ENCODE data around the gene NCAPG2.

NCAPG2 gene

DNA sequence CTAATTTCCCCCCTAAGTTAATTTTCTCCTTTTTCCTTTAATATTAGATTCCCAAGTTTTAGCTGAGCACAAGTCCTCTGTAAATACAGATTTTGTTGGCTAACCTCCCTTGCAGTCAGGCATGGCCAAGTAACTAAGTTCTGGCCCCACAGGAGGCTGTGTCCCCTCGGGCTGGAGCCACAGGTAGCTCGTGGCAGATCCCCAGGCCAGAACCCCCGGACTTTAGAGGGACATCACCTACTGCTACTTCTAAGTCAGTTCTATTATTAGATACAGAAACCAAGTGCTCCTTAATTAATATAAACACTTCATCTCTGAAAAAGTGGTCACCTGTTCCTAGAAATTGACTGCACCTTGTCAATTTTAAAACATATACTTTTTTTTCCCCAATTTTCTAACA lies 46.1 kb upstream of the NCAPG2 start:
- TF ChIP-seq CTCF (conservative IDR thresholded peaks at IDR 0.05; ENCODE audit: low read depth, low read length): no peak
- Histone ChIP-seq H3K4me2 (no peak overlapping the region), H2AFZ (ENCODE audit: low read depth) (no peak overlapping the region), H3K36me3 (ENCODE audit: insufficient read depth) (no peaks in the 10 kb centered on the region), H3K4me1 (ENCODE audit: low read depth, poor library complexity, severe bottlenecking) (no peaks in the 10 kb centered on the region), H3K27me3 (ENCODE audit: insufficient read depth, low read depth) (no peaks in the 10 kb centered on the region), H3K9ac (no peak overlapping the region), H3K79me2 (ENCODE audit: insufficient read depth, low read depth) (no peaks in the 10 kb centered on the region), H4K20me1 (ENCODE audit: insufficient read depth) (no peaks in the 10 kb centered on the region), H3K27ac (no peak overlapping the region), H3K4me3 (IDR thresholded peaks at IDR 0.05; ENCODE audit: insufficient read depth, low read depth, low read length) (no peak overlapping the region)

DNA sequence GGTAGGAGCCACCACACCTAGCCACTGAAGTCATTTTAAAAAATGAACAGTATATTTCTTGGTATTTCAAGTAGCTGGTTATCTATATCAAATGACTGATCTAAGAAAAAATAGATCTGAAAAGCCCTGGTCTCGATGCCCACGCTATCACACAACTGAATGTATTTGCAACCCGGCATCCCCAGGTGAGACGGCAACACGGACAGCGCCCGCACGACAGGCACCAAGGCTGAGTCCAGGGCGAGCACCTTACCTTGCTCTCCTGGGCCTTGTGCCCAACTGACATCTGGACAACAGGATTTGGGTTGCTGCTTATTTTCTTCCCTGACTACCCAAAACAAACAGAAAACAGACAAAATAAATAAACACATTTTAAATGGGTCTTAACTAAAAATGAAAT lies 44.8 kb upstream of the NCAPG2 start:
- Histone ChIP-seq H3K4me3 (IDR thresholded peaks at IDR 0.05; ENCODE audit: insufficient read depth, low read depth, low read length) (no peak overlapping the region), H3K27ac (no peak overlapping the region), H3K9ac (no peak overlapping the region), H3K27me3 (ENCODE audit: insufficient read depth, low read depth) (no peaks in the 10 kb centered on the region), H3K36me3 (ENCODE audit: insufficient read depth) (no peaks in the 10 kb centered on the region), H3K79me2 (ENCODE audit: insufficient read depth, low read depth) (no peaks in the 10 kb centered on the region), H4K20me1 (ENCODE audit: insufficient read depth) (no peaks in the 10 kb centered on the region), H3K4me2 (no peak overlapping the region), H3K4me1 (ENCODE audit: low read depth, poor library complexity, severe bottlenecking) (no peaks in the 10 kb centered on the region), H2AFZ (ENCODE audit: low read depth) (no peak overlapping the region)
- no peak for TF ChIP-seq CTCF (conservative IDR thresholded peaks at IDR 0.05; ENCODE audit: low read depth, low read length)

DNA sequence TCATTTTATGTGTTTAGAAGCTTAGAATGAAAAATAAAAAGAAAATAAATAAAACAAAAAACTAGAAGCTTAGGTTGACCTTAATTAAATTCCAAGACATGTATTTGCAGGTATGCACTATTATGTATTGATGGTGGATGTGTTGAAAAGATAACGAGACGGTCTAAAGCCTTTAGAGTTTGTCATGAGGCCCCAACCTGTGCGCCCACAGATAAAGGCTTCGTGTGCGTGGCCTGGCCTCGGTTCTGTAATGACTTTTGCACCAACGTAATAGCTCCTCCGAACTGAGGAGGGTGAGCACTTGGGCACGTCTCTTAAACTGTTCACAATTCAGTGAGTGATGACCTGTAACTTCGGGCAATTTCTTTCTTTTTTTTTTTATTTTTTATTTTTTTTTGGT lies 43.7 kb upstream of the NCAPG2 start:
- no peaks in the 10 kb centered on the region for H3K79me2 ChIP-seq (ENCODE audit: insufficient read depth, low read depth)
- H3K9ac ChIP-seq: no peak overlapping the region
- H3K4me3 ChIP-seq (IDR thresholded peaks at IDR 0.05; ENCODE audit: insufficient read depth, low read depth, low read length): no peak overlapping the region
- no peak overlapping the region for H2AFZ ChIP-seq (ENCODE audit: low read depth)
- no peak for TF ChIP-seq CTCF (conservative IDR thresholded peaks at IDR 0.05; ENCODE audit: low read depth, low read length)
- no peaks in the 10 kb centered on the region for H4K20me1 ChIP-seq (ENCODE audit: insufficient read depth)
- no peak overlapping the region for H3K27ac ChIP-seq
- no peaks in the 10 kb centered on the region for H3K4me1 ChIP-seq (ENCODE audit: low read depth, poor library complexity, severe bottlenecking)
- H3K4me2 ChIP-seq: no peak overlapping the region
- H3K36me3 ChIP-seq (ENCODE audit: insufficient read depth): no peaks in the 10 kb centered on the region
- no peaks in the 10 kb centered on the region for H3K27me3 ChIP-seq (ENCODE audit: insufficient read depth, low read depth)

DNA sequence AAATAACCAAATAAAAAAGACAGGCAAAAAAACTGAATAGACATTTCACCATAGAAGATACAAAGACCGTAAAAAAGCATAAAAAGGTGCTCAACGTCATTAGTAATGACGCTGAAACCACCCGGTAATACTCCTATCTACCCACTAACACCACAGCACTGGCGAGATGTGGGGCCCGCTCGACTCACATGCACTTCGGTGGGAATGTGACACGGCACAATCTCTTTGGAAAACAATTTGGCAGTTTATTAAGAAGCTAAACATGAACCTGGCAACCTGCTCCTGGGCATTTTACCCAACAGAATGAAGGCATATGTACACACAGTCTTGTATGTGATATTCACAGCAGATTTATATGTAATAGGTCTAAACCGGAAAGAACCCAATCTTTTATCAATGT lies 42.8 kb upstream of the NCAPG2 start:
- H3K9ac ChIP-seq: no peak overlapping the region
- no peak for TF ChIP-seq CTCF (conservative IDR thresholded peaks at IDR 0.05; ENCODE audit: low read depth, low read length)
- no peak overlapping the region for H2AFZ ChIP-seq (ENCODE audit: low read depth)
- no peak overlapping the region for H3K27ac ChIP-seq
- H3K27me3 ChIP-seq (ENCODE audit: insufficient read depth, low read depth): no peaks in the 10 kb centered on the region
- H4K20me1 ChIP-seq (ENCODE audit: insufficient read depth): no peaks in the 10 kb centered on the region
- H3K79me2 ChIP-seq (ENCODE audit: insufficient read depth, low read depth): no peaks in the 10 kb centered on the region
- H3K4me2 ChIP-seq: no peak overlapping the region
- no peaks in the 10 kb centered on the region for H3K36me3 ChIP-seq (ENCODE audit: insufficient read depth)
- no peaks in the 10 kb centered on the region for H3K4me1 ChIP-seq (ENCODE audit: low read depth, poor library complexity, severe bottlenecking)
- no peak overlapping the region for H3K4me3 ChIP-seq (IDR thresholded peaks at IDR 0.05; ENCODE audit: insufficient read depth, low read depth, low read length)

- Histone ChIP-seq H3K4me1 (ENCODE audit: low read depth, poor library complexity, severe bottlenecking) (no peaks in the 10 kb centered on the region), H3K27ac (no peak overlapping the region), H3K27me3 (ENCODE audit: insufficient read depth, low read depth) (no peaks in the 10 kb centered on the region), H4K20me1 (ENCODE audit: insufficient read depth) (no peaks in the 10 kb centered on the region), H3K79me2 (ENCODE audit: insufficient read depth, low read depth) (no peaks in the 10 kb centered on the region), H2AFZ (ENCODE audit: low read depth) (no peak overlapping the region), H3K4me3 (IDR thresholded peaks at IDR 0.05; ENCODE audit: insufficient read depth, low read depth, low read length) (no peak overlapping the region), H3K9ac (no peak overlapping the region), H3K36me3 (ENCODE audit: insufficient read depth) (no peaks in the 10 kb centered on the region; the same call in 1 of the 2 replicates), H3K4me2 (no peak overlapping the region)
- TF ChIP-seq CTCF (conservative IDR thresholded peaks at IDR 0.05; ENCODE audit: low read depth, low read length): no peak
Observed at GRCh38 chr7:158746957-158747356, 42.4 kb upstream of the NCAPG2 start.
